ENCODE results near the gene CIAO3.

The CIAO3 gene

DNA sequence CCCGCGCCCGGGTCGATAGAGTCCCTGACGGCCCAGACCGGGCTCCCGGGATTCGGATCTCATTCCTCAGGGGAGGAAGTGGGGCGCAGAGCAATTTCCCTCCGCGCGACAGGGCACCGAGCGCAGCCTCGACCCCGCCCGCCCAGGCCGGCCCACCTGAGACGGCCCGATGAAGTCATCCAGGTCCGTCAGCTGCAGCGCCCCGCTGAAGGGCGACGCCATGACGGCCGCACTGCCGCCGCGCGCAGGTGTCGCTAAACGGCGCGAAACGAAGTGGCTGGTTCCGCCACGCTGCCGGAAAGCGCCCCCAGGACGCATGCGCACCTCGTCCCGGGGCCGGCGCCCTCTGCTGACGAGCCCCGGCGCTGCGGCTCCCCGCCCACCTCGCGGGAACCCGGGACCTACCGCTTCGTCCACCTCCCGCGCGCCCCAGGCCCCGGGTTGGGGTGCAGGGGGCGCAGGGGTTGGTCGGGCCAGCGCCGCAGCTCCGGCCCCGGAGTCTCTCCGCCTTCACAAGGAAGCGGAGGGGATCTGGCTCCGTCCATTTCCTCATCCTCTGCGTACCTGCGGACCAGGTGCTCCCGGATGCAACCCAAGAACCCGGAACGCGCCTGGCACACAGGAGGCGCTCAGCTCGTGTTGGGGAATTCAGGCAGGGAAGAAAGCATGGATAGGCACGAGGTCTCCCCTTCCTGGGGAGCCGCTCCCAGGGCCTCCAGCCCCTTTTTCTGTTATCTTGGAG, at the start of gene CIAO3:
Gene CIAO3 (minus strand): TSS at position 234 of the 742 bp plus-strand sequence. CDS start 12 bp downstream, at position 222.
- H3K27ac ChIP-seq: peak within 1 kb of the TSS; percentile 81
- POLR2A ChIA-PET (ENCODE audit: low non-redundant PET): interaction anchor here (0.7 kb wide), 1 partner anchor 45 kb away, joined by 3 read pairs; no protein-coding TSS in a partner anchor

DNA sequence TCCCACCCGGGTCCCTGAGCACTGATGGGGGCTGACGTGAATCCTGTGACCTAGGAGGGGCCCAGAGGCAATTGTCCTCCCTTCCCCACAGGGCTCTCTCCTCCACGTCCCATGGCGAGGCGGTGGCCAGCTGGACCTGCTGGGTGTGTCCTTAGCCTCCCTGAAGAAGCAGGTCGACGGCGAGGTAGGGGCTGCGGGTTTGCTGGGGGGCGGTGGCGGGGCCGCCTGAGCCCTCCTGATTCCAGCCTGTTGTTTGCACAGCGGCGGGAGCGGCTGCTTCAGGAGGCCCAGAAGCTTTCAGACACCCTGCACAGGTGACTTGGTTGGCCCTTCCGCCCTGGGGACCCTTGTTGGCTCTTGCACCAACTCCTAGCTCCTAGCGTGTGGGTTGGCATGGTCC, 49.3 kb upstream of the CIAO3 start:
- ChIA-PET POLR2A (ENCODE audit: low non-redundant PET) (no interaction called here), CTCF (no interaction called here)
- no peak for DNase-seq (ENCODE audit: low spot score)
- H3K27ac ChIP-seq: no peak overlapping the region
- TF ChIP-seq, protein P1, sequence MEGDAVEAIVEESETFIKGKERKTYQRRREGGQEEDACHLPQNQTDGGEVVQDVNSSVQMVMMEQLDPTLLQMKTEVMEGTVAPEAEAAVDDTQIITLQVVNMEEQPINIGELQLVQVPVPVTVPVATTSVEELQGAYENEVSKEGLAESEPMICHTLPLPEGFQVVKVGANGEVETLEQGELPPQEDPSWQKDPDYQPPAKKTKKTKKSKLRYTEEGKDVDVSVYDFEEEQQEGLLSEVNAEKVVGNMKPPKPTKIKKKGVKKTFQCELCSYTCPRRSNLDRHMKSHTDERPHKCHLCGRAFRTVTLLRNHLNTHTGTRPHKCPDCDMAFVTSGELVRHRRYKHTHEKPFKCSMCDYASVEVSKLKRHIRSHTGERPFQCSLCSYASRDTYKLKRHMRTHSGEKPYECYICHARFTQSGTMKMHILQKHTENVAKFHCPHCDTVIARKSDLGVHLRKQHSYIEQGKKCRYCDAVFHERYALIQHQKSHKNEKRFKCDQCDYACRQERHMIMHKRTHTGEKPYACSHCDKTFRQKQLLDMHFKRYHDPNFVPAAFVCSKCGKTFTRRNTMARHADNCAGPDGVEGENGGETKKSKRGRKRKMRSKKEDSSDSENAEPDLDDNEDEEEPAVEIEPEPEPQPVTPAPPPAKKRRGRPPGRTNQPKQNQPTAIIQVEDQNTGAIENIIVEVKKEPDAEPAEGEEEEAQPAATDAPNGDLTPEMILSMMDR (conservative IDR thresholded peaks at IDR 0.05; ENCODE audit: low read depth): no peak

More for the DNA sequence above, at the start of gene CIAO3:
- TF ChIP-seq, protein P1 (conservative IDR thresholded peaks at IDR 0.05; ENCODE audit: low read depth): peak; percentile 94
- DNase-seq (ENCODE audit: low spot score): peak; percentile 85
- CTCF ChIA-PET: interaction anchor here (0.6 to 2.3 kb wide), 12 partner anchors 8 to 47 kb away, joined by 3 to 11 read pairs (median 4); partner anchors contain the start of genes HAGHL, MSLN and RPUSD1

DNA sequence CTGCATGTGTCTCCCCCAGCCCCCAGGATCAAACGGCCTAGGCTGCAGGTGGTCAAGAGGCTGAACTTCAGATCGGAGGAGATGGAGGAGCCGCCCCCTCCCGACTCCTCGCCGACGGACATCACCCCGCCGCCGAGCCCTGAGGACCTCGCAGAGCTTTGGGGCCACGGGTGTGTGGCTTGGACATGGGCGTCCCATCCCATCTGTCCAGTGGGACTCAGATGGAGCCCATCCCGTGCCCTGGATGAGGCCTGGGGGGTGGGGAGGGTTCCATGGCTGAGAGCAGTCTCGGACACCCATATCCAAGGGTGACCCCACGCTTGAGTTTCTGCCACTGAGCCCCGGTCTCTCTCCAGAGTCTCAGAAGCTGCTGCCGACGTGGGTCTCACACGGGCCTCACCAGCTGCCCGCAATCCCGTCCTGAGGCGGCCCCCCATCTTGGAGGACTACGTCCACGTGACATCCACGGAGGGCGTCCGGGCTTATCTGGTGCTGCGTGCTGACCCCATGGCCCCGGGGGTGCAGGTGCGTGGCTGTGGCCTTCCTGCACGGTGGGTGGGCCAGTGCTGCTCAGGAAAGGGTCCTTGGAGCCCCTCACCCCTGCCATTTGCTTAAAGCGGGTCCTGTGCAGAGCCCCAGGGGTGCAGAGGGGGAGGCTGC, 48.5 kb upstream of the CIAO3 start:
- TF ChIP-seq, protein P1 (conservative IDR thresholded peaks at IDR 0.05; ENCODE audit: low read depth): no peak
- DNase-seq (ENCODE audit: low spot score): no peak
- ChIA-PET CTCF (interaction anchor here (0.6 kb wide), 1 partner anchor 74 kb away, joined by 4 read pairs; no protein-coding TSS in a partner anchor), POLR2A (ENCODE audit: low non-redundant PET) (no interaction called here)
- H3K27ac ChIP-seq: peak overlapping the region; percentile 73

DNA sequence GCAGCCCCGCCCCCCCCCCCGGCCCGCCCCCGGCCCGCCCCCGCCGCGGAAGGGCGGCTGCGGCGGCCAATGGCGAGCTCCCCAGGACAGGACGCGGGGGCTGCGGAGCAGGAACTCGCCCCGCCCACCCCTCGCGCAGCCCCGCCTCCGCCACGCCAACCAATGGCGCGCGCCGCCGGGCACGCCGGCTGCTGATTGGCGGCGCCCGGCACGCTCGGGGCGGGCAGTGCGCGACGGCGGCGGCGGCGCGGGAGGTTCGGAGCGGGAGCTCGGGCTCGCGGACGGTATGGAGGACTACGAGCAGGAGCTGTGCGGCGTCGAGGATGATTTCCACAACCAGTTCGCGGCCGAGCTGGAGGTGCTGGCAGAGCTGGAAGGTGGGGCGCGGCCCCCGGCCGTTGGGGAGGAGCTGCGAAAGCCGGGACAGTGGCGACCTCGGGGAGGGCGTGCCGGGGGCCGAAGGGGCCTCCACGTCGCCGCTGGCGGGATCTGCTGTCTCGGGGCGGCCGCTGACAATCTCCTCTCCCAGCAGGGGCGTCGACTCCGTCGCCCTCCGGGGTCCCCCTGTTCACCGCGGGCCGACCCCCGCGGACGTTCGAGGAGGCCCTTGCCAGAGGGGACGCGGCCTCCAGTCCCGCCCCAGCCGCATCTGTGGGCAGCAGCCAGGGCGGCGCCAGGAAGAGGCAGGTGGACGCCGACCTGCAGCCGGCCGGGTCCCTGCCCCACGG, 47.8 kb upstream of the CIAO3 start, which contains the start of gene CHTF18:
Gene CHTF18 (plus strand): TSS at position 222 of the 728 bp plus-strand sequence. CDS start 65 bp downstream, at position 287.
- H3K27ac ChIP-seq: peak within 1 kb of the TSS; percentile 73
- POLR2A ChIA-PET (ENCODE audit: low non-redundant PET): interaction anchor here (0.6 to 0.7 kb wide), 6 partner anchors 28 to 687 kb away, joined by 3 to 7 read pairs (median 3); partner anchors contain the start of gene WDR24

DNA sequence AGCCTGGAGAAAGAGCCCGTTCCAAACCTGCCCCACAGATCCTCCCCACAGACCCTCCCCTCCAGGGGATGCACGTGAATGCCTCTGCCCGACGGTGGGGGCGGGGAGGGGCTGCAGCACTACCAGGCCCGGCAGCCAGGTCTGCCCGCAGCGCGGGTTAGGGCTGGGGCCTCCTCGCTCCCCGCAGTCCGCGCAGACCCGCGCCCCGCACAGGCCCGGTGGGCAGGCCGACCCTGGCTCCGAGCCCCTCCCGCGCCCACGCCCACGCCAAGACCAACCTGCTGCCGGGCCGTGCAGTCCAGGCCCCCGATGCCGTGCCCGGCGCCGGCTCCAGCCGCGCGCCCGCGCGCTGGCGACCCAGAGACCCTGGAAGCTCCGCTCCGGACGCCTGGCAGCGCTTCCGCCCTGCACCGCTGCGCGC, 47.2 kb upstream of the CIAO3 start, which contains the start of gene RPUSD1:
Gene RPUSD1 (minus strand): TSS at position 404 of the 421 bp plus-strand sequence. CDS start 644 bp downstream, outside the sequence.
- no peak for DNase-seq (ENCODE audit: low spot score)
- H3K27ac ChIP-seq: peak within 1 kb of the TSS; percentile 73
- CTCF ChIA-PET: interaction anchor here (1.0 kb wide), 2 partner anchors 47 to 77 kb away, joined by 3 read pairs; no protein-coding TSS in a partner anchor
- POLR2A ChIA-PET (ENCODE audit: low non-redundant PET): interaction anchor here (0.6 to 0.7 kb wide), 4 partner anchors 27 to 294 kb away, joined by 3 to 4 read pairs (median 3); partner anchors contain the start of gene WDR24
- TF ChIP-seq, protein P1 (conservative IDR thresholded peaks at IDR 0.05; ENCODE audit: low read depth): no peak

More for the DNA sequence above, 47.8 kb upstream of the CIAO3 start, which contains the start of gene CHTF18:
- TF ChIP-seq, protein P1 (conservative IDR thresholded peaks at IDR 0.05; ENCODE audit: low read depth): no peak
- DNase-seq (ENCODE audit: low spot score): peak; percentile 97
- CTCF ChIA-PET: interaction anchor here (1.0 kb wide), 1 partner anchor 47 kb away, joined by 3 read pairs; no protein-coding TSS in a partner anchor
